Testis (tissue), 3 donors: ENCODE data around the gene SEC24B. TPM values are rescaled to one million over a fixed set of nuclear protein-coding genes. Genes with fewer than 3 reads are reported as not detected.
"Not testable (repeated sequence)": the region's sequence is repeated elsewhere in the genome, so short reads cannot be mapped to it uniquely, and the experiment has no call there.

ENCODE experiments used
- DNase-seq: peaks from one replicate; pipeline ENCODE4 v3.0.0-alpha.2; 2019
- H3K27ac ChIP-seq, 2 donors: fragments of 200-600 bp; sonication (generic); one replicate each; pipeline ENCODE4 v1.5.1; 2019
- H3K27me3 ChIP-seq: fragments of 200-600 bp; sonication (generic); one replicate; pipeline ENCODE4 v1.5.1; 2019
- H3K36me3 ChIP-seq: fragments of 200-600 bp; sonication (generic); one replicate; pipeline ENCODE4 v1.5.1; 2017; ENCODE audit warnings: low read depth; ENCODE audit errors: missing control alignments
- H3K4me1 ChIP-seq: fragments of 200-600 bp; sonication (generic); one replicate; pipeline ENCODE4 v1.5.1; 2019
- H3K4me3 ChIP-seq, 2 donors: fragments of 200-600 bp; sonication (generic); one replicate each; pipeline ENCODE4 v1.5.1; 2017 to 2019
- H3K9me3 ChIP-seq: fragments of 200-600 bp; sonication (generic); one replicate; pipeline ENCODE4 v1.5.1; 2017
- CTCF ChIP-seq, 3 experiments: fragments of 450-650 bp in 2 of 3; fragments of 200-600 bp in 1 of 3; sonication (generic) in 1 of 3; IDR thresholded peaks; one replicate each; pipeline ENCODE4 v1.5.1; 2016 to 2019; ENCODE audit warnings: antibody characterized with exemption in 3 of 3, mild to moderate bottlenecking in 2 of 3, moderate library complexity in 1 of 3
- POLR2A ChIP-seq: fragments of 450-650 bp; IDR thresholded peaks from one replicate; pipeline ENCODE4 v1.6.1; 2017; ENCODE audit warnings: antibody characterized with exemption, mild to moderate bottlenecking, moderate library complexity
- WGBS, 2 donors: methylation state at CpG; one replicate each; pipeline ENCODE4 v1.1.5; 2018; 5-methylcytosine and 5-hydroxymethylcytosine counted together
- intact Hi-C: fragments of 100-400 bp; cut with DNase I; formaldehyde crosslinking; loops from one replicate; pipeline ENCODE4 v1.15.1; 2023; ENCODE audit warnings: low total_unique reads
- polyA plus RNA-seq: library from polyadenylated mRNA; stranded (reverse); fragments of 350-450 nt; fragmentation: Illumina TruSeq; extraction: RNeasy Lipid Tissue Mini Kit (QIAGEN cat#74804); gene quantifications from one replicate; pipeline ENCODE4 v1.2.3, GENCODE V29; 2014; ENCODE audit warnings: low read depth, low replicate concordance; ENCODE audit not compliant: insufficient read depth
- total RNA-seq, 2 donors: library from RNA; depleted of rRNA; stranded (reverse); fragments of >200 nt; gene quantifications; one replicate each; pipeline ENCODE4 v1.2.3, GENCODE V29; 2016

SEC24B gene
- total and polyA plus RNA-seq, 3 donors from 2014 or later, result 22.7 to 38.6 (median 36.0) TPM

GRCh38 chr4:109497511-109497910, 63.9 kb downstream of the SEC24B start:
- Histone ChIP-seq H3K4me3 (no peak overlapping the region), H3K27me3 (no peaks in the 10 kb centered on the region), H3K36me3 (no peaks in the 10 kb centered on the region), H3K4me1 (no peaks in the 10 kb centered on the region), H3K27ac (no peak overlapping the region), H3K9me3 (no peaks in the 10 kb centered on the region)
- DNase-seq, result no peak
- intact Hi-C loops, result no loop called here
- TF ChIP-seq POLR2A (no peak), CTCF (IDR thresholded peaks at IDR 0.05) (no peak)

- intact Hi-C loops, result no loop called here
Measured at GRCh38 chr4:109499513-109499912, 65.9 kb downstream of the SEC24B start.

GRCh38 chr4:109506890-109507289, 73.3 kb downstream of the SEC24B start:
- no peak overlapping the region for H3K4me3 ChIP-seq
- no peak overlapping the region for H3K27ac ChIP-seq
- H3K36me3 ChIP-seq, result no peaks in the 10 kb centered on the region
- intact Hi-C loops, result no loop called here
- no peaks in the 10 kb centered on the region for H3K9me3 ChIP-seq
- DNase-seq, result no peak
- H3K4me1 ChIP-seq, result no peaks in the 10 kb centered on the region
- H3K27me3 ChIP-seq, result no peaks in the 10 kb centered on the region
- no peak for TF ChIP-seq CTCF (IDR thresholded peaks at IDR 0.05)
- no peak for TF ChIP-seq POLR2A

More at GRCh38 chr4:109499513-109499912, 65.9 kb downstream of the SEC24B start:
- H3K4me3 ChIP-seq, result no peak overlapping the region
- no peaks in the 10 kb centered on the region for H3K9me3 ChIP-seq
- 92 to 94% methylated on average over 2 of the region's 2 CpGs for WGBS, 2 donors
- H3K27me3 ChIP-seq, result no peaks in the 10 kb centered on the region
- H3K36me3 ChIP-seq, result no peaks in the 10 kb centered on the region
- DNase-seq, result no peak
- no peak for TF ChIP-seq POLR2A
- TF ChIP-seq CTCF (IDR thresholded peaks at IDR 0.05), result no peak
- H3K27ac ChIP-seq, result no peak overlapping the region
- no peaks in the 10 kb centered on the region for H3K4me1 ChIP-seq

- TF ChIP-seq CTCF (IDR thresholded peaks at IDR 0.05) (no peak), POLR2A (no peak)
- no peak for DNase-seq
- intact Hi-C loops, result no loop called here
- Histone ChIP-seq H3K4me3 (no peak overlapping the region), H3K4me1 (no peaks in the 10 kb centered on the region), H3K27me3 (no peaks in the 10 kb centered on the region), H3K36me3 (no peaks in the 10 kb centered on the region), H3K27ac (no peak overlapping the region), H3K9me3 (no peaks in the 10 kb centered on the region)
- 81 to 91% methylated on average over 2 of the region's 2 CpGs for WGBS, 2 donors
Measured at GRCh38 chr4:109510687-109511086, 77.1 kb downstream of the SEC24B start.

GRCh38 chr4:109511414-109511813, 77.8 kb downstream of the SEC24B start:
- DNase-seq, result no peak
- intact Hi-C loops, result no loop called here
- TF ChIP-seq CTCF (IDR thresholded peaks at IDR 0.05), result no peak
- no peak for TF ChIP-seq POLR2A
- no peak overlapping the region for H3K27ac ChIP-seq
- H3K27me3 ChIP-seq, result no peaks in the 10 kb centered on the region
- H3K4me3 ChIP-seq, result no peak overlapping the region
- H3K36me3 ChIP-seq, result no peaks in the 10 kb centered on the region
- WGBS, 2 donors, result 70 to 71% methylated on average over 2 of the region's 2 CpGs
- H3K9me3 ChIP-seq, result no peaks in the 10 kb centered on the region
- no peaks in the 10 kb centered on the region for H3K4me1 ChIP-seq

GRCh38 chr4:109513368-109513767, 79.8 kb downstream of the SEC24B start:
- H3K9me3 ChIP-seq, H3K36me3 ChIP-seq, H3K4me3 ChIP-seq, H3K27me3 ChIP-seq, H3K27ac ChIP-seq, intact Hi-C loops, DNase-seq, H3K4me1 ChIP-seq: not testable (repeated sequence)
- 94 to 96% methylated on average over 12 of the region's 12 CpGs for WGBS, 2 donors
